HG03439 (cell line): ENCODE measurements around the gene SCAPER.

ENCODE experiments used
- ATAC-seq: cut with Tn5 transposase; IDR thresholded peaks from one replicate; pipeline ENCODE4 v1.9.1; 2021; ENCODE audit warnings: mild to moderate bottlenecking, moderate library complexity; ENCODE audit not compliant: unreplicated experiment

Gene SCAPER

GRCh38 chr15:76343313-76343996, 561.7 kb downstream of the SCAPER start:
- no peak for ATAC-seq

GRCh38 chr15:76342382-76343201, 562.5 kb downstream of the SCAPER start:
- ATAC-seq, result no peak

- no peak for ATAC-seq
These were observed 563.1 kb downstream of the SCAPER start for GRCh38 chr15:76342058-76342381.

- no peak for ATAC-seq
These were observed 563.6 kb downstream of the SCAPER start for GRCh38 chr15:76341366-76342057.

- no peak for ATAC-seq
These were observed 564.3 kb downstream of the SCAPER start for GRCh38 chr15:76340803-76341365.

- no peak for ATAC-seq
These were observed 564.8 kb downstream of the SCAPER start for GRCh38 chr15:76340198-76340802.

- no peak for ATAC-seq
These were observed 565.6 kb downstream of the SCAPER start for GRCh38 chr15:76339305-76340197.

GRCh38 chr15:76338486-76339304, 566.4 kb downstream of the SCAPER start:
- ATAC-seq, result no peak

GRCh38 chr15:76337696-76338485, 567.2 kb downstream of the SCAPER start:
- no peak for ATAC-seq

GRCh38 chr15:76337059-76337695, 568.0 kb downstream of the SCAPER start:
- ATAC-seq, result no peak

- ATAC-seq, result peak; percentile 68
These were observed 568.7 kb downstream of the SCAPER start, which contains the start of gene ISL2 for GRCh38 chr15:76336254-76337058. Gene ISL2 (plus strand): TSS chr15:76336773. CDS start chr15:76336884, 111 bp downstream.

GRCh38 chr15:76335307-76336253, 569.6 kb downstream of the SCAPER start:
- ATAC-seq, result peak; percentile 19

- no peak for ATAC-seq
These were observed 570.5 kb downstream of the SCAPER start for GRCh38 chr15:76334438-76335306.

GRCh38 chr15:76333720-76334437, 571.3 kb downstream of the SCAPER start:
- ATAC-seq, result no peak
